ENCODE measurements around the gene NOD2. TPM values are rescaled to one million over a fixed set of nuclear protein-coding genes. Genes with fewer than 3 reads are reported as not detected.
A peak's percentile ranks its signal among the peaks of the same experiment; 100 is the strongest.

The NOD2 gene
- total RNA-seq = 0.26 and 0.50 TPM in 2 replicates
- polyA plus RNA-seq = 0.05 TPM in 1 of 2 replicates, not detected in the other
- not detected in 2 replicates for polyA plus RNA-seq (2012)
- polyA minus RNA-seq (ENCODE audit: low replicate concordance) = 0.82 TPM in 1 of 2 replicates, not detected in the other

- no peaks in the 10 kb centered on the region for H3K9me3 ChIP-seq (ENCODE audit: control insufficient read depth, insufficient read depth, low read depth, low read length)
- no peak within 1 kb of the TSS for H3K27ac ChIP-seq (ENCODE audit: insufficient read depth, low read length)
Observed at GRCh38 chr16:50692999-50693781, at the start of gene NOD2. TSS of gene NOD2 (plus strand) at chr16:50693606. CDS start at chr16:50699496, 5,890 bp downstream.

GRCh38 chr16:50644245-50644644, 49.2 kb upstream of the NOD2 start:
- H3K79me2 ChIP-seq (ENCODE audit: control insufficient read depth, insufficient read depth, low read length) = no peaks in the 10 kb centered on the region
- no peak for TF ChIP-seq CTCF (conservative IDR thresholded peaks at IDR 0.05 in 1 of 2, IDR thresholded peaks at IDR 0.05 in 1 of 2; ENCODE audit: low read depth in 1 of 2, low read length in 2 of 2)
- TF ChIP-seq EZH2 (IDR thresholded peaks at IDR 0.05; ENCODE audit: low read length, missing control alignments) = no peak
- no peak overlapping the region for H3K4me2 ChIP-seq (ENCODE audit: extremely low read depth, insufficient read depth, low read length)
- no peak overlapping the region for H3K4me3 ChIP-seq (replicated peaks in 1 of 4; ENCODE audit: control extremely low read depth in 1 of 4, insufficient read depth in 1 of 4, low read depth in 3 of 4, low read length in 4 of 4)
- H3K9me3 ChIP-seq (ENCODE audit: control insufficient read depth, insufficient read depth, low read depth, low read length) = no peaks in the 10 kb centered on the region
- H3K4me1 ChIP-seq (ENCODE audit: control insufficient read depth, extremely low read depth, insufficient read depth, low read length) = no peaks in the 10 kb centered on the region
- DNase-seq (ENCODE audit: low read depth in 2 of 2) = no peak
- H3K36me3 ChIP-seq (ENCODE audit: control insufficient read depth, insufficient read depth, low read length) = no peaks in the 10 kb centered on the region
- no peaks in the 10 kb centered on the region for H4K20me1 ChIP-seq (ENCODE audit: control insufficient read depth, extremely low read depth, insufficient read depth, low read length)
- no peak overlapping the region for H2AFZ ChIP-seq (ENCODE audit: low read length)
- H3K9ac ChIP-seq (ENCODE audit: insufficient read depth, low read length) = no peak overlapping the region
- peaks cover 4% of the 10 kb centered on the region for H3K27me3 ChIP-seq (ENCODE audit: control insufficient read depth, insufficient read depth, low read length)
- no peak overlapping the region for H3K27ac ChIP-seq (ENCODE audit: insufficient read depth, low read length)

More at GRCh38 chr16:50692999-50693781, at the start of gene NOD2:
- DNase-seq (ENCODE audit: low read depth in 2 of 2) = no peak
- Histone ChIP-seq H2AFZ (ENCODE audit: low read length) (no peak within 1 kb of the TSS), H3K27me3 (ENCODE audit: control insufficient read depth, insufficient read depth, low read length) (peaks cover 2% of the 10 kb centered on the region), H4K20me1 (ENCODE audit: control insufficient read depth, extremely low read depth, insufficient read depth, low read length) (no peaks in the 10 kb centered on the region), H3K36me3 (ENCODE audit: control insufficient read depth, insufficient read depth, low read length) (no peaks in the 10 kb centered on the region), H3K4me1 (ENCODE audit: control insufficient read depth, extremely low read depth, insufficient read depth, low read length) (no peaks in the 10 kb centered on the region), H3K4me3 (replicated peaks in 1 of 4; ENCODE audit: control extremely low read depth in 1 of 4, insufficient read depth in 1 of 4, low read depth in 3 of 4, low read length in 4 of 4) (peak within 1 kb of the TSS in 2 of 4 experiments; percentile 14 to 44), H3K9ac (ENCODE audit: insufficient read depth, low read length) (no peak within 1 kb of the TSS), H3K4me2 (ENCODE audit: extremely low read depth, insufficient read depth, low read length) (peak within 1 kb of the TSS; percentile 40), H3K79me2 (ENCODE audit: control insufficient read depth, insufficient read depth, low read length) (no peaks in the 10 kb centered on the region)
- no peak for TF ChIP-seq CTCF (conservative IDR thresholded peaks at IDR 0.05 in 1 of 2, IDR thresholded peaks at IDR 0.05 in 1 of 2; ENCODE audit: low read depth in 1 of 2, low read length in 2 of 2)
- no peak for TF ChIP-seq EZH2 (IDR thresholded peaks at IDR 0.05; ENCODE audit: low read length, missing control alignments)

GRCh38 chr16:50644729-50645128, 48.7 kb upstream of the NOD2 start:
- Histone ChIP-seq H3K4me2 (ENCODE audit: extremely low read depth, insufficient read depth, low read length) (no peak overlapping the region), H3K36me3 (ENCODE audit: control insufficient read depth, insufficient read depth, low read length) (no peaks in the 10 kb centered on the region), H3K79me2 (ENCODE audit: control insufficient read depth, insufficient read depth, low read length) (no peaks in the 10 kb centered on the region), H4K20me1 (ENCODE audit: control insufficient read depth, extremely low read depth, insufficient read depth, low read length) (no peaks in the 10 kb centered on the region), H3K9ac (ENCODE audit: insufficient read depth, low read length) (no peak overlapping the region), H3K4me3 (replicated peaks in 1 of 4; ENCODE audit: control extremely low read depth in 1 of 4, insufficient read depth in 1 of 4, low read depth in 3 of 4, low read length in 4 of 4) (no peak overlapping the region), H3K27me3 (ENCODE audit: control insufficient read depth, insufficient read depth, low read length) (peaks cover 4% of the 10 kb centered on the region), H3K27ac (ENCODE audit: insufficient read depth, low read length) (no peak overlapping the region), H3K4me1 (ENCODE audit: control insufficient read depth, extremely low read depth, insufficient read depth, low read length) (no peaks in the 10 kb centered on the region), H3K9me3 (ENCODE audit: control insufficient read depth, insufficient read depth, low read depth, low read length) (no peaks in the 10 kb centered on the region), H2AFZ (ENCODE audit: low read length) (no peak overlapping the region)
- TF ChIP-seq EZH2 (IDR thresholded peaks at IDR 0.05; ENCODE audit: low read length, missing control alignments) (no peak), CTCF (conservative IDR thresholded peaks at IDR 0.05 in 1 of 2, IDR thresholded peaks at IDR 0.05 in 1 of 2; ENCODE audit: low read depth in 1 of 2, low read length in 2 of 2) (peak; percentile 36 to 37)
- peak; percentile 34 to 36 for DNase-seq (ENCODE audit: low read depth in 2 of 2)
